Panc1 (cell line): ENCODE measurements around the gene VPS37B. TPM values are rescaled to one million over a fixed set of nuclear protein-coding genes. Genes with fewer than 3 reads are reported as not detected.

Experiments
- ATAC-seq: fragments of 200-7000 bp; cut with Tn5 transposase; 2 replicates; pipeline ENCODE4 v1.9.1; 2020; ENCODE audit warnings: mild to moderate bottlenecking, moderate library complexity
- BruUV-seq: library from RNA; stranded (reverse); fragments of 400-500 nt; replicated peaks from 2 replicates; lab custom pipeline; 2021; lab: Mats Ljungman, UMichigan
- CTCF ChIA-PET: fragments of 300-600 bp; sonication (Branson Sonifier 250); formaldehyde crosslinking; loops from one replicate; lab custom pipeline; 2022; ENCODE audit warnings: antibody characterized with exemption; lab: Charles Lee
- POLR2A ChIA-PET: fragments of 300-600 bp; sonication (Branson Sonifier 250); formaldehyde crosslinking; loops from one replicate; lab custom pipeline; 2022; ENCODE audit warnings: antibody characterized with exemption; lab: Charles Lee
- DNase-seq: peaks from one replicate; pipeline ENCODE4 v3.0.0-alpha.2; 2010; ENCODE audit warnings: low read depth, low spot score
- H3K27ac ChIP-seq: 2 replicates; pipeline ENCODE4 v1.5.1; 2011; ENCODE audit warnings: mild to moderate bottlenecking, low read length, inconsistent platforms
- H3K27me3 ChIP-seq: fragments of 200-500 bp; sonication (Bioruptor generic); 2 replicates; pipeline ENCODE4 v1.6.0; 2014; ENCODE audit warnings: low read length, inconsistent platforms; ENCODE audit not compliant: control insufficient read depth, insufficient read depth
- H3K36me3 ChIP-seq: fragments of 200-500 bp; sonication (Bioruptor generic); 2 replicates; pipeline ENCODE4 v1.5.1; 2014; ENCODE audit warnings: inconsistent platforms, mild to moderate bottlenecking, low read length, moderate library complexity; ENCODE audit not compliant: control insufficient read depth, insufficient read depth
- H3K4me1 ChIP-seq: 2 replicates; pipeline ENCODE4 v1.5.1; 2011; ENCODE audit warnings: inconsistent platforms, mild to moderate bottlenecking, low read length, moderate library complexity; ENCODE audit not compliant: control insufficient read depth, insufficient read depth
- H3K4me3 ChIP-seq, 2 experiments: 2 replicates each; pipeline ENCODE4 v1.5.1; 2011 to 2012; ENCODE audit warnings: low read depth in 2 of 2, low read length in 2 of 2, mild to moderate bottlenecking in 2 of 2, inconsistent platforms in 1 of 2, moderate library complexity in 1 of 2
- H3K9me3 ChIP-seq: fragments of 200-500 bp; sonication (Bioruptor generic); 2 replicates; pipeline ENCODE4 v1.5.1; 2014; ENCODE audit warnings: low read depth, mild to moderate bottlenecking, inconsistent platforms, low read length, moderate library complexity; ENCODE audit not compliant: control insufficient read depth, insufficient read depth
- CTCF ChIP-seq: fragments of 450-650 bp; IDR thresholded peaks from 2 replicates; pipeline ENCODE4 v1.5.1; 2017; ENCODE audit warnings: mild to moderate bottlenecking
- POLR2AphosphoS5 ChIP-seq: IDR thresholded peaks from 2 replicates; pipeline ENCODE4 v1.6.1; 2012; ENCODE audit warnings: mild to moderate bottlenecking, low read depth, low read length, moderate library complexity
- REST ChIP-seq, 2 experiments: IDR thresholded peaks; 2 replicates each; pipeline ENCODE4 v1.6.1; 2011 to 2012; ENCODE audit warnings: low read depth in 2 of 2, control low read depth in 1 of 2, low read length in 1 of 2, mild to moderate bottlenecking in 1 of 2, moderate library complexity in 1 of 2; ENCODE audit not compliant: insufficient read depth in 1 of 2
- SIN3A ChIP-seq: IDR thresholded peaks from 2 replicates; pipeline ENCODE4 v1.6.1; 2012; ENCODE audit warnings: low read depth, mild to moderate bottlenecking, low read length, moderate library complexity, borderline replicate concordance; ENCODE audit not compliant: insufficient read depth
- TCF7L2 ChIP-seq: IDR thresholded peaks from 2 replicates; pipeline ENCODE4 v1.6.1; 2011; ENCODE audit warnings: mild to moderate bottlenecking, low read depth, low read length, inconsistent platforms
- in situ Hi-C: cut with HindIII; loops from 2 replicates; pipeline ENCODE4 v1.10.0; 2016; ENCODE audit warnings: low sequenced_read_pairs, low pct_unique_long_range_greater_than_20kb
- intact Hi-C: fragments of 100-400 bp; cut with micrococcal nuclease; formaldehyde crosslinking; loops from one replicate; pipeline ENCODE4 v1.10.0; 2022; ENCODE audit not compliant: unreplicated experiment
- total RNA-seq: library from RNA; stranded (reverse); gene quantifications from one replicate; pipeline ENCODE4 v1.2.1, GENCODE V29; 2021; ENCODE audit not compliant: unreplicated experiment

Gene VPS37B
- total RNA-seq, 1 experiment from 2014 or later, result 76.7 TPM

GRCh38 chr12:122854554-122854953, 41.4 kb downstream of the VPS37B start:
- ChIA-PET CTCF (no interaction called here), POLR2A (interaction anchor here (0.7 kb wide), 1 partner anchor 43 kb away, joined by 3 read pairs; no protein-coding TSS in a partner anchor)
- ATAC-seq (no peak), DNase-seq (no peak)
- intact Hi-C loops, result no loop called here
- no peak overlapping the region for H3K4me3 ChIP-seq
- BruUV-seq, result no TSS peak
- TF ChIP-seq SIN3A (no peak), TCF7L2 (no peak), CTCF (no peak)
- no peaks in the 10 kb centered on the region; the same call in 1 of the 2 replicates for H3K4me1 ChIP-seq
- H3K9me3 ChIP-seq, result no peaks in the 10 kb centered on the region
- in situ Hi-C loops, result no loop called here
- no peaks in the 10 kb centered on the region for H3K36me3 ChIP-seq
- no peaks in the 10 kb centered on the region for H3K27me3 ChIP-seq
- H3K27ac ChIP-seq, result no peak overlapping the region

- intact Hi-C loops (no loop called here), in situ Hi-C loops (no loop called here)
- ATAC-seq (no peak), DNase-seq (no peak)
- no peak overlapping the region for H3K27ac ChIP-seq
- no peaks in the 10 kb centered on the region for H3K4me1 ChIP-seq
- CTCF ChIA-PET, result no interaction called here
- POLR2A ChIA-PET, result interaction anchor here (0.7 kb wide), 2 partner anchors 44 to 58 kb away, joined by 3 to 17 read pairs; no protein-coding TSS in a partner anchor
- no peaks in the 10 kb centered on the region for H3K27me3 ChIP-seq
- BruUV-seq, result no TSS peak
- H3K4me3 ChIP-seq, result no peak overlapping the region
- H3K9me3 ChIP-seq, result no peaks in the 10 kb centered on the region
- no peaks in the 10 kb centered on the region for H3K36me3 ChIP-seq
- no peak for TF ChIP-seq POLR2AphosphoS5
- no peak for TF ChIP-seq REST (IDR thresholded peaks at IDR 0.05; ENCODE audit: insufficient read depth in 1 of 2, low read depth in 2 of 2, low read length in 1 of 2)
- TF ChIP-seq SIN3A, result no peak
- TF ChIP-seq TCF7L2, result no peak
- no peak for TF ChIP-seq CTCF
Measured at GRCh38 chr12:122853582-122854245, 42.2 kb downstream of the VPS37B start.
